GM18868 (cell line): ENCODE measurements around the gene TMEM214.
A peak's percentile ranks its signal among the peaks of the same experiment; 100 is the strongest.

Experiments
- ATAC-seq: cut with Tn5 transposase; IDR thresholded peaks from one replicate; pipeline ENCODE4 v1.9.1; 2021; ENCODE audit warnings: mild to moderate bottlenecking, moderate library complexity; ENCODE audit not compliant: unreplicated experiment

The TMEM214 gene, protein sequence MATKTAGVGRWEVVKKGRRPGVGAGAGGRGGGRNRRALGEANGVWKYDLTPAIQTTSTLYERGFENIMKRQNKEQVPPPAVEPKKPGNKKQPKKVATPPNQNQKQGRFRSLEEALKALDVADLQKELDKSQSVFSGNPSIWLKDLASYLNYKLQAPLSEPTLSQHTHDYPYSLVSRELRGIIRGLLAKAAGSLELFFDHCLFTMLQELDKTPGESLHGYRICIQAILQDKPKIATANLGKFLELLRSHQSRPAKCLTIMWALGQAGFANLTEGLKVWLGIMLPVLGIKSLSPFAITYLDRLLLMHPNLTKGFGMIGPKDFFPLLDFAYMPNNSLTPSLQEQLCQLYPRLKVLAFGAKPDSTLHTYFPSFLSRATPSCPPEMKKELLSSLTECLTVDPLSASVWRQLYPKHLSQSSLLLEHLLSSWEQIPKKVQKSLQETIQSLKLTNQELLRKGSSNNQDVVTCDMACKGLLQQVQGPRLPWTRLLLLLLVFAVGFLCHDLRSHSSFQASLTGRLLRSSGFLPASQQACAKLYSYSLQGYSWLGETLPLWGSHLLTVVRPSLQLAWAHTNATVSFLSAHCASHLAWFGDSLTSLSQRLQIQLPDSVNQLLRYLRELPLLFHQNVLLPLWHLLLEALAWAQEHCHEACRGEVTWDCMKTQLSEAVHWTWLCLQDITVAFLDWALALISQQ

DNA sequence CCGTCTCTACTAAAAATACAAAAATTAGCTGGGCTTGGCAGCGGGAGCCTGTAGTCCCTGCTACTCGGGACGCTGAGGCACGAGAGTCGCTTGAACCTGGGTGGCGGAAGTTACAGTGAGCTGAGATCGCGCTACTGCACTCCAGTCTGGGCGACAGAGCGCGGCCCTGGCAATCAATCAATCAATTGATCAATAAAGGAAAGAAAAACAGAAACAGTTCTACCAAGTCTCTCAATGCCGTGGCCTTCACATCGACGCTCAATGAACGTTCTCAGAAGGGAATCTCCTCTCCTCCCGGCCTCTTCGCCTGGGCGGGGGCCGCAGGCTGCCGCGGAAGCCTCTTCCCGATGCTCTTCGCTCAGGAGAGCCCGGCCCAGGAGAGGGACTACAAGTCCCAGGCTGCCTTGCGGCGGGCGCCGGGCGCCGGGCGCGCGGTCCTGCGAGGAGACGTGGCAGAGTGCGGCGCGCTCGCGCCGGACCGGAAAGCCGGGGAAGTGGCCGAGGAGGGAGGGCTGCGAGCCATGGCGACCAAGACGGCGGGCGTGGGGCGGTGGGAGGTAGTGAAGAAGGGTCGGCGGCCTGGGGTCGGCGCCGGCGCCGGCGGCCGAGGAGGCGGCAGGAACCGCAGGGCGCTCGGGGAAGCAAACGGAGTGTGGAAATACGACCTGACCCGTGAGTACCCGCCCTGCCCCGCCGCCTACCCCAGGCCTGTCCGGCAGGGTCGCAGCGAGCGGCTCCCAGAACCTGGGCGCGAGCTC is at the start of gene TMEM214:
TSS of gene TMEM214 (plus strand) at position 471 of the 758 bp plus-strand sequence. CDS start at position 522, 51 bp downstream.
- peak; percentile 96 for ATAC-seq

DNA sequence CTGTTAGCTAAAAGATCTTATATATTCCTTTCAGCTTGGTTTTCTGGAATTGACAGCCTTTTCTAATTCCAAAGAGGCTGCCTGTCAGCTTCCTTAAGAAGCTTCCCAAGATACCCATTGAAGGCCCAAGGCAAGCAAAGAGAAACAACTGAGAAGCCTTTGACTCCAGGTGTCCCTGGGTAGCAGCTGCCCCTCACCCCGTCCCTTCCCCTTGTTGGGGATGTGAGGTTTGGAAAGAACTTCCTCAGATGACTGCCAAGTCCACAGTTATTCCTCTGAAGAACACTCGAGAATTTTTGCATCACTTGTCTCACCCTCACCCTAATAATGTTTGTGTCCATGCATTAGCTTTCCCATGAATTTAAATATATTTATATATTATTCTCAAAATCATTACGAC is 49.0 kb upstream of the TMEM214 start:
- ATAC-seq, result no peak

DNA sequence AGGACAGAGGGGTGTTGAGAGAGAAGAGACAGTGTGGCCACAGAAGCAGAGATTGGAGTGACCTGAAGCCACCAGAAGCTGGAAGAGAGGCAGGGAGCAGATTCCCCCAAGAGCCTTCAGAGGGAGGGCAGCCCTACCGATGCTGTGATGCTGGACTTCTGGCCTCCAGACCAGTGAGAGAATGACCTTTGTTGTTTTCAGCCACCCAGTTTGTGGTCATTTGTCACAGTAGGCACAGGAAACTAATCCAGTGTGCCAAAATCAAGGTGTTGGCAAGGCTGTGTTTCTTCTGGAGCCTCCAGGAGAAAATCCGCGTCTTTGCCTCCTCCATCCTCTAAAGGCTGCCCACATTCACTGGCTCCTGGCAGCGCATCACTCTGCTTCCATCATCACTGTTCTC is 47.0 kb upstream of the TMEM214 start:
- no peak for ATAC-seq

DNA sequence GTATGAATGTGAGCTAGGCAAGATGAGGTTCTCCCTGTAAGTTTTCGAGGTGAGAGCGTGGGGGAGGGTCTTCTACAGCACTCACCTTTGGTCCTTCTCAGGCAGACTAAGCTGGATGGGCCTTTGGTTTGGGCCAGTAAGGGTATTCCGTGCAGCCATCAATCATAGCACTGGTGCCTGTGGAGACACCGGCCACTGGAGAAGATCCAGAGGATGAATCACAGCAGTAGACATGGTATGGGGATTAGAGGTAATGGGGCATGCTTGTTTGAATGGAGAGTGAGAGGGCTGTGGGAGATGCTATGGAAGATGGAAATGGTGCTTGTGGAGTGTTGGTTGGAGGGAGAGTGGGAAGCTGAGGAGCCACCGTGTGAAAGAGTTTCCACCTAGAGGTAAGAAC is 46.2 kb upstream of the TMEM214 start:
- no peak for ATAC-seq

DNA sequence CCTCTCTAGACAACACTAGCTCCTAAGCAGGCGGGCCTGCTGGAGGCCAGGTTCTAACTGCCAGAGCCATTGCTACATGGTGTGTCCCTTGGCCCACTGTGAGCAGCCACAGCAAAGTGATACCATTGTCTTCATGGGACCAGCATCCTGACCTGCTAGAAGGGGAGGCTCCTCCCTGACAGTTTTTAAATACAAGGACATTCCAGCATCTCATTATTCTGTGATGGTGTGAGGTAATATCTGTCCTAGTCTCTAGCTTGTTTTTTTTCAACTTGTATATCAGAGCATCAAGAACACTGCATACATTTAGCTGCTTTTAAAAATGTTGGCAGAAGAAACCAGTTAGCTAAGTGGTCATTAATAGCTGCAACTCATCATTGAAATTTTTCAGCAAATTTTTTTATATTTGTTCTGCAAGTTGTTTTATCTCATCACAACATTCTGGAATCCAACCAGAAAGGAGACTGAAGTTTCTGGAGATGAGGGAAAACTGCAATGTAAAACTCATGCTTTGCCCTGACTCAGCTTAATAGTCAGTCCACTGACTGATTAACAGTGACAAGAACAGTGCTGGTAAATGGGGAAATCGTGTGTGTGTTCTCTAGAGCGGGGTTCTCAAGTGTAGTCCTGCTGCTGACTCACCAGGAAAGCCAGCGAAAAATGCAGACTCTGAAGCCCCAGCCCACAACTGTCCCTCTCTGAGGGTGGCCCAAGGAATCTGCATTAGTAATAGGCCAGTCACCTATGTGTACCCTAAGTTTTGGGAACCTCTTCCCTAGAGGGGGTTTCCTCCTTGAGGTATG is 44.5 kb upstream of the TMEM214 start:
- no peak for ATAC-seq

DNA sequence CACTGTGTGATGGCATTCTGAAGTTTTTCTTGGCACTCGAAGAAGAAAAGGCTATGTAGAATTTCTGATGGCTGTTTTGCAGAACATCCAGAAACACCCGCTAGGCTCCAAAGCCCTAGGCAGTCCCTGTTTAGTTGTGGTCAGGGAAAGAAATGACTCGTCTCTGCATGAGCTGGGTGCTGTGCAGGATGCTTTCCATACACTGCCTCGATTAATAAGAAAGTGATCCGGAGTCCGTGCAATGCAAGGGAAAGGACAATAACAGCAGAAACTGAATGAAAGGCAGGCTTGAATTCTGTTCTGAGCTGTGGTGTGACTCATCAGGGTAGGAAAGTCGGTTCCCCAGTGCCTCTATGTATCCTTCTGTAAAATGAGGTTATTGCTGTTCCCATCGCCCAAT is 43.6 kb upstream of the TMEM214 start:
- ATAC-seq, result no peak

DNA sequence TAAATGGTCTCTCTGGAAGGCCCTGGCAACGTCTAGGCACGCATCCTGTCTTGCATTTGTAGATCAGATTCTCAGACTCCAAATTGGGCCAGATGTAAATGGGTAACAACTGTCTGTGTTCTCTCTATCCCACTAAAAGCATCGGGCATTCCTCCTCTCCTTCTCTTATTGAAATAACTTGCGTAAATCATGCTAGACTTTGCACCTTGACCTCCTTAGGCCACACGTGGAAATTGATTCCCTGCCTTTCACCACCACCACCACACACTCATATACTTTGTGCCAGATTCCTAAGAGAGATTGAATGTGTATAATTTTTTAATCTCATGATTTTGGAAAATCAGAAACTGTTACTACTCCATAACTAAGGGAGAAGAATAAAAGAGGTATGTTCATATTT is 41.0 kb upstream of the TMEM214 start:
- ATAC-seq, result no peak

DNA sequence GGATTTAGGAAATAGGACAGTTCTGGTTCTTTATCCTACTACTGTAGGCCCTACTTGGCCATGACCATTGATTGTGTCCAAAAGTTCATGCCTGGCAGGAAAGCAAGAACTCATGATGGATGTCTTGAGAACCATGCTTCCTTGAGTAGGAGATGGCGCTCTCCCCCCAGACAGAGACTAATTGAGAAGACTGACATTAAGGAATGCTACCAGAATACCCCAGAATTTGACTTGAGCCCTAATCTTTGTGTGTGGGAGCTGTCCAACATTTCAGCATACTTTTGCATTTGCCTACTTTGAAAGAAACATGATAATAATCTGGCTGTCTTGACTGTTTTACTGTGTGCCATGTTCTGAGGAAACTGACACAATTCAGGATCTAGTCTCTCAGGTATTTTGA is 39.0 kb upstream of the TMEM214 start:
- no peak for ATAC-seq

DNA sequence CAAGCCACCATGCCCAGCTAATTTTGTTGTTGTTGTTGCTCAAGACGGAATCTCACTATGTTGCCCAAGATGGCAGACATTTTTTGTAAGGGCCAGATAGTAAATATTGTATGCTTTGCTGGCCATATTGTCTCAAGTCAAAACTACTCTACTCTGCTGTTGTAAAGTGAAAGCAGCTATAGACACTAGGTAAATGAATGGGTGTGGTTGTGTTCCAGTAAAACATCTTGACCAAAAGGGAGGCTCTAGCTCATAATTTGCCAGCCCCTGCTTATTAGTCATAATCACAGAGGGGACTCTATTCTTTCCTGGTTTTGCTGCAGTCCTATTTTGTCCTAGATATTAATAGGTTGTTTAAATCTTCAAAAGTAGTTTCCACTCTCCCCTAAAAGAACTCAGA is 37.8 kb upstream of the TMEM214 start:
- ATAC-seq, result no peak

DNA sequence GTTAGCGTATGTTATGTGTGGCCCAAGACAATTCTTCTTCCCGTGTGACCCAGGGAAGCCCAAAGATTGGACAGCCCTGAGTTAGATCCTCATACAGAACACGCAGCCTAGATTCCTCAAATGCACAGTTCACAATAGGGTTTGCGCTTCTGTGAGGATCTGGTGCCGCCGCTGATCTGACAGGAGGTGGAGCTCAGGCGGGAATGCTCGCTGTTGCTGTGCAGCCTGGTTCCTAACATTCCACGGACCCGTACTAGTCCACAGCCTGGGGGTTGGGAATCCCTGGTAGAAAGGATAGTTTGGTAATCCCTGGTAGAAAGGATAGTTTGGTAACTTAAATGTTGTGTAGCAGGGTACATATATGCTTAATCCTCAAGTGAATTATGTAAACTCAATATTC is 35.4 kb upstream of the TMEM214 start:
- ATAC-seq, result no peak

DNA sequence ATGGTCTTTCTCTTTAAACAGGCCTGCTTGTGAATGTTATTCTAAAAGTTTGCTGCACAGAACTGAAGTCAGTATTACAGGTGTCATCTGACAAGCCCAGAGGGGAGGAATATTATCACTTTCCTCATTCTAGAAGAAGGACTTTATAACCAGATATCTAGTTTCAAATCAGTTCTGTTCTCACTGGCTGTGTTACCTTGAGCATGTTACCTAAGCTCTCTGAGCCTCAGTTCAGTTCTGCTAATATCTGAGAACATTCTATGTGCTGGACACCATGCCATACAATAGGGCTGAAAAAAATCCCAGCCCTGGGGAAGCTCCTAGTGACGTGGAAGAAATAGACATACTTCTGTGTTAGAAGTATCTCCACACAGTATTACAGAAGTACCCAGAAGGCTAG is 34.4 kb upstream of the TMEM214 start:
- ATAC-seq, result no peak

DNA sequence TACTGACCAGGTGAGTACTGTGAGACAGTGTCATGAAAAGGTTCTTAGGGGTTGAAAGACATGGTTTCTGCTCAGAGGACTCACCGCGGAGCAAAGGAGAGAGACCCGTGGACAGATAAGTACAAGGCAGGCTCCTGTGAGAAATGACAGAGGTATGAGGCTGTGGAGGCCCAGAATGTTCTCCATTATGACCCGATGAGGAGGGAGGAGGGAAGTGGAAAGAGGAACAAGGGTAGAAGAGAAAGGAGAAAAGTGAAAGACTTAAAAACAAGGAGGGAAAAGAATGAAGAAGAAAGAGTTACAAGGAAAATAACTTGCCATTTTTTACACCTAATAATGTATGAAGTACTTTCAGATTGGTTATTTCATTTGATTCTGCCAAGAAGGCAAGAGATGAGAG is 32.5 kb upstream of the TMEM214 start:
- no peak for ATAC-seq

DNA sequence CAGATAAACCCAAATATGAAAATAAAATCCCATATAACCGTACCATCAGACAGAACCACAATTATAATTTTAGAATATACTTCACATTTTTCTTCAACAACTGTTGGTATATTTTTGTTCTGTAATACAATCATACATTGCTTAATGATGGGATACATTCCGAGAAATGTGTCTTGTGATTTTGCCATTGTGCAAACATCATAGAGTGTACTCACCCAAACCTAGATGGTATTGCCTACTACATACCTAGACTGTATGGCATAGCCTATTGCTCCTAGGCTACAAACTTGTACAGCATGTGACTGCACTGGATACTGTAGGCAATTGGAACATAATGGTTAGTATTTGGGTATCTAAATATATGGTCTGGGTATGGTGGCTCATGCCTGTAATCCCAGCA is 31.8 kb upstream of the TMEM214 start:
- ATAC-seq, result no peak

DNA sequence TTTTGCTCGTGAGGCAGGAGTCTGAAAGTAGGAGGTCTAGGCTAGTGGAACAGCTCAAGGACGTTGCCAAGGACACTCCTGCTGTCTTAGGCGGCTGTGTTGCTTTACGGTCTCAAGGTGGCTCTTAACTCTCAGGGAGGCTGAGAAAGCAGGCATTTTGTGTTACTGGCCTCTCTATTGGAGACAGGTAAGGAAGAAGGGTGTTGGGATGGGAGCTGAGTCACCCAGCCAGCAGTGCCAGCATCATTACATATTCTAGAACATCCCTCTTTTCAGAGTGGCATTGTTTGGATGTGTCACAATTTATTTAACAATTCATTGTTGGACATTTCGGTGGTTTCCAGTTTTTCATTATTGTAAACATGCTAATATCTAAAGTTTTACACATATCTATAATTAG is 30.8 kb upstream of the TMEM214 start:
- ATAC-seq, result no peak

DNA sequence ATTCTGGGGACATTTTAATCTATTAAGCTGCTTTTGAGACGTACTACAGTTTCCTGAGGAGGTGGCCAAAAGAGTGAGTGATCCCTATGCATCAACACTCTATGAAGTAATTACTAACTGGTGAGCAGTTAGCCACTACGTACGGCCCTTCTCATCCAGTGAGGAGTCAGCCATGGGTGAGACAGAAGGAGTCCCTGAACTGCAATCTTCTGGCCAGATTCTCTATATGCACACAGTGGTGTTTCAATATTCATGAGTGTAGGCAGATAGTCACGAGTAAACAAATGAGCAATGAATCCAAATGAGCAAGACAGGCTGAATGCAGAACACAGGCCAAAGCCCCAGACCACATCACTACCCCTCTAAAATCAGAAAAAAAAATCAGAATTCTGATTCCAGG is 29.8 kb upstream of the TMEM214 start:
- ATAC-seq, result no peak

DNA sequence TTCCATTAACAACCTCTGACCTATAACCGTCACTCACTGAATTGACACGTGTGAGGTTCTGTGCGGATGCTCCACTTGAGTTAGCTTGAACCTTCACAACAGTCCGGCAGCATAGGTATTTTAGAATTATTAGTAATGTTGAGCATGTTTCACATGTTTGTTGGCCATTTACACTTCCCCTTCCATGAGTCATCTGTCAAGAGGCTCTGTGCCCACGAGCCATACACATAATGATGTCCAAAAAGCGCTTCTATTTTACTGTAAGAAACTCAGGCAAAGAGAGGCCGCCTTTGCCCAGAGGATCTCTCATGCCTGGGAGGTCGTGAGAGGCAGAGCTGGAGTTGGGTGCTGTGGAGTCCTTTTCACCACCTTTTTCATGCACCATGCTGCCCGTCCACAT is 28.9 kb upstream of the TMEM214 start:
- ATAC-seq, result no peak

DNA sequence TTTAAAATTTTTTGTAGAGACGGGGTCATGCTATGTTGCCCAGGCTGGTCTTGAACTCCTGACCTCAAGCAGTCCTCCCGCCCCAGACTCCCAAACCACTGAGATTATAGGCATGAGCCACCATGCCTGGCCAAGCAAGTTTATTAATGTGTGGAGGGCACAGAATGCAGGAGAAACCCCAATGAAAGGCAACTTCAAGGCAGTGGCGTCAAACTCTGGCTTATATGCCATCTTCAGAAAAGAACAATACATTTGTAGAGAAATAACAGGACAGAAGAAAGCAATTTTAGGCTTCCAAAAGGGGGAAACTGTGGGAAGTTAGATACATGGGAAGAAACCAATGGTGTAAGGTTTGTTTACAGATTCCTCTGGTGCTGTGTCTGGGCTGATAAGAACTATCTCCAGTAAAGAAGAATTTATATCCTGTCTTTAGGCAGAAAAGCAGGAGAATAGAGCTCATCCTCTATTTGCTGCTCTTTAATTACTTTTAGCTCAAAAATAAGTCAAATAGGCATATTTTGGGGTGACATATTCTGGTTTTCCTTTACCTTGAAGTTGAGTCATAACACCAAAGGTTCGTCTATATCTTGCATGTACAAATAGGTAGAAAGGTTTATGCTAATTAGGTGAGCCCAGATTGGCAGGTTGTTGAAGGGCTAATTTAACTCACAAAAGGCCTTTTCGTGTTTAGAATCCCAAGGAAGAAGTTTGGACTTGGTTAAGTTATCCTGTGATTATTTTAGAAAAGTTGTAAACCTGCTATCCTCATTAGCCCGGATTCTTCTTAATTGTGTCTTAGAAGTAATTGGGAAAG is 26.0 kb upstream of the TMEM214 start:
- no peak for ATAC-seq

DNA sequence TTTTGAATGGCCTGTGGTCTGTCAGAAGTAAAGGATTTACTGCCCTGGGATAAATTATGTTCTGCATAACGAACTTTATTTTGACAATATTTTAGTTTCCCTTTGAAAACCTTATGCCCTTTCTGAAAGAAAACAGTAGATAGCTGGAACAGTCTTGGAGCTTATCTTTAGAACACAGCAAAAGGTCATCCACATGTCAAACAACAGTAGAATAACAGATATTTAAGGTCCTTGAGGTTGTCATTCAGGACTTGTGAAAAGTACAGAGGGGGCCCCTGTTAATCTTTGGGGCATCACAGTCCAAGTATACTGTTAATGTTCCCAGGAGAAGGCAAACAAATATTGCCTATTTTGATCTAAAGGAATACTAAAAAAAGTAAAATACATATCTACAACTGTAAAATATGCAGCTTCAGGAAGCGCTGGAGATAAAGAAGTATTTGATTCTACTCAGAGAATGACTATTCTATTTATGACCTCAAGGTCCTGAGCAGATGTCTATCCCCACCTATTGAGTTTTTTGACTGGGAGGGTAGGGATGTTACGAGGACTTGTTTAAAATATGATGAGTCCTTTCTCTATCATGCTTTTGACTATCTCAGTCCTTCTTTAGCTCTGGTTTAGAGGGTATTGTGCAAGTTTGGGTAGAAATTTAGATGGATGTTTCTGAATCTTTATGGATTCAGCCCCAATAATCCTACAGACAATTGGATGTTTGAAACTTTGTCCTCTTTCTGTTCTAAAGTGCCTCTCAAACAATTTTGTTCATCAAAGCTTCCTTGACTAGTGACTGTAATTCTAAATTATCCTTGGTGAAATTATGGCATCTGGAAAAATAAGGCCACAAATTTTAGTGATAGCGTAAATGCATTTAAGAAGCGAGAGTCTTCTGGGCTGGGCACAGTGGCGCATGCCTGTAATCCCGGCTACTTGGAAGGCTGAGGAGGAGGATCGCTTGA is 25.1 kb upstream of the TMEM214 start:
- no peak for ATAC-seq

DNA sequence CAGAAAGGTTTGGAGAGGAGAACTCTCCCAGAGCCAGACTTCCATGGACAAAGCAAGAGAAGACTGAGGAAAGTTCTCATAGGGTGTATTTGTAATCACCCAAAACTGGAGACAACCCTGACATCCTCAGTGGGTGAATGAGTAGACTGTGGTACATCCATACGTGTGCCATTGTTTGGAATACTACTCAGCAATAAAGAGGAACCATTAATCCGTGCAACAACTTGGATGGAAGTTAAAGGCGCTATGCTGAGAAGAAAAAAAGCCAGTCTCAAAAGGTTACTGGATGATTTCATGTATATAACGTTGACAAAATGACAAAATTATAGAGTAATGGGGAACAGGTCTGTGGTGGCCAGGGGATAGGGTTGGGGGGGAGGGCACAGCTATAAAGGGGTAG is 24.1 kb upstream of the TMEM214 start:
- no peak for ATAC-seq
